Activated CD4-positive, alpha-beta T cell treated with anti-CD3 and anti-CD28 coated beads for 4 hours (primary cell): Measurements from ENCODE around the gene WASHC3.

ENCODE experiments used
- DNase-seq, 2 donors: peaks; one replicate each; pipeline ENCODE4 v3.0.0-alpha.2; 2020

Gene WASHC3

GRCh38 chr12:101966496-101966895 lies 95.3 kb downstream of the WASHC3 start:
- DNase-seq: no peak

GRCh38 chr12:101963697-101964096 lies 98.1 kb downstream of the WASHC3 start:
- no peak for DNase-seq
